Activated gamma-delta T cell treated with anti-CD3 and anti-CD28 coated beads, Interleukin-2, amount 50 U/mL, for 16 hours (primary cell): Measurements from ENCODE around the gene INO80.
"Not testable (repeated sequence)": the region's sequence is repeated elsewhere in the genome, so short reads cannot be mapped to it uniquely, and the experiment has no call there.

Experiments used
- DNase-seq: peaks from one replicate; pipeline ENCODE4 v3.0.0-alpha.2; 2020; ENCODE audit warnings: low read depth

The INO80 gene

DNA sequence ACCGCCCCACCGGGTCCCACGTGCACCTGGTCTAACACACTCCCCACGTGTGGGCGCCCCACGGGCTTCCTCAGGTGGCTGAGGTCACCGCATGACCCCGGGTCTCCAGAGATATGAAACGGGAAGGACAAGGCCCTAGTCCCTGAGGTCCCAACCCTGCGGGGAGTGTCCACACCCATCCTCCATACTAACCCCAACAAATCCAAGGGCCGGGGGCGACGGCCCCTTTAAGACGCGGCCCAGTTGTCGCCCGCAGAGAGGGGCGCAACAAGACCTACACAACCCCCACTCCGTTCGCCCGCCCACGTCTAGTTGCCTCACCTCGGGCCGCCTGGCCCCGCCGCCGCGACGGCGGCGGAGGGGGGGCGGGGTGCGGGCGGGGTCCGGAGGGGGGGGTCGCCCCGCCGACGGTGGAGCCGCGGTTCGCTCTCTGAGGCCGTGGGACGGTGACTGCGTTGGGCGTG, 396 bp downstream of the INO80 start:
- DNase-seq, result peak; percentile 70

DNA sequence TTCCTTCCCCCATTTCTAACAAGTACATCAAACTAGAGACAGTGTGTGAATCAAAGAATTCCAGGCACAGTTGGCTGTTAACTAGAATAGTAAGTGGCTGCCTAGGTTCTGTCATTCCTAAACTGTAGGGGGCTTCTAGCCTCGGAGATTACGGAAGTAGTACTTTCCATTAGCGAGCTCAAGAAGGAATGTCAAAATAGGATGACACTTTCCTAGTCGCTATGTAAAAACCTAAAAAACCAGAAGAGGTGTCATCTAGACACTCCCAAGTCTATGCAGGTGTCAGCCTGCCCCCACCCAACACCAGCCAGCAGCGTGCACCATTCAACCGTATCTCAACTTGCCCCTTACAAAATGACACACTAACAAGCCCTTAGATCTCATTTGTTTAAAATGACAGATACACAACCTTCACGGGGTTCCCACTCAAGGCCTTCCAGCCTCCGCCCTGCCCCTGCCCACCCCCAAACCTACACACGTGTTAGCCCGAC, 874 bp downstream of the INO80 start:
- DNase-seq, result no peak

DNA sequence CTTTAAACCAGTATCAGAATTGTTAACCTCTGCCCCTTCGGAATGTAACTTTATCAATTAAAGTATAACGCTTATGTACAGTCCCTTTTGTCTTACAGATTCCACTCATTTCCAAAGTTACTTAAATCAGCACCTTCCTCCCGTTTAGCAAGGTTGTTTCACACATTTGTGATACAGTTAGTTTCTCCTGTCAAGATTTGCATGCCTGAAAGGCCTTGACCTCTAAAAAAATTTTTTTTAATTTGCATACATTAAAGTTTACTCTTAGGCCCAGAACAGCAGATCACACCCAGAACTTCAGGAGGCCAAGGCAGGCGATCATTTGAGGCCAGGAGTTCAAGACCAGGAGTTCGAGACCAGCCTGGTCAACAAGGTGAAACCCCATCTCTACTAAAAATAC, 9.1 kb downstream of the INO80 start:
- DNase-seq, result no peak

DNA sequence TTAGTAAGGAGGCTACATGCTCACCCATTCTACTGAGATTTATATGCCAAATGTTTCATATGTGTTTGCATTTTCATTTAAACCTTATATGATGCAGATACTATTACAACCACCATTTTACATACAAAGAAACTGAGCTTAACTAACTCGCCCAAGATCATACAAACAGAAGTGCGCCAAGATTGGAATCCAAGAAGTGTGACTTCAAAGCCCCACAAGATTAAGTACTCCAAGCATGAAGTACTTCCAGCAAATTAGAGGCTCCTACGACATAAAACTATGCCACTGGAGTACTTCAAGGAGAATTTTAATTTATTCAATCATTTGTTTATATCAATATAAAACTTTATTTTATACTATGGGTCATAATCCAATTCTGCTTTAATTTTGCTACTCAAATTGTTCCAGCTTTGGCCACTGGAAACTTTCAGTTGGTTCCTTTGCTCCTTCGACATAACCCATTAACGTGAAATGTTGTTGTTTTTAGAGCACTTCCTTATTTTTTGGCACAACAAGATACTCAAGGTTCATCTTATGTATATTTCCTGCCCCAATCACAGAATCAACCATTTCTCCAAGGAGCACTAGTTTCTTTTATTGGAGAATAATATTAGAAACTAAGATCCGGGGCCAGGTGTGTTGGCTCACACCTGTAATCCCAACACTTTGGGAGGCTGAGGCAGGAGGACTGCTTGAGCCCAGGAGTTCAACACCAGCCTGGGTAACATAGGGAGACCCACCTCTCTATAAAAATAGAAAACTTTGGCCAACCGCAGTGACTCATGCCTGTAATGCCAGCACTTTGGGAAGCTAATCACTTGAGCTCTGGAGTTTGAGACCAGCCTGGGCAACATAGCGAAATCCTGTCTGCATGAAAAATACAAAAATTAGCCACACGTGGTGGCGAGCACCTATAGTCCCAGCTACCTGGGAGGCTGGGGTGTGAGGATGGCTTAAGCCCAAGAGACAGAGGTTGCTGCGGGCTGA, 10.4 kb downstream of the INO80 start:
- DNase-seq, result no peak

DNA sequence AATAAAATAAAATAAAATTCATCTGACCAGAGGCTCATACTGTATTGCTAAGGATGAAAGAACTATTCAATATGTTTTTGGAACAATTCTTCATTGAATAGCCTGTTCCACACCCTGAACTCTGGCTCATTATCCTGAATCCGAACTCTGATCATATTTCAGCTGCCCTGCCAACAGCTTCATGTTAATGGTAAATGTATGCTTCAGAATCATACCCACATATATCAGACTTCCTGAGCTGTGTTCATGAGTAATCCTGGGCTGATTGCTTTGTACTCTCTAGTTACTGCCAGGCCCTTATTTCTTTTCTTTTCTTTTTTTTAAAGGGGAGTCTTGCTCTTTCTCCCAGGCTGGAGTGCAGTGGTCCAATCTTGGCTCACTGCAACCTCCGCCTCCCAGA, 11.8 kb downstream of the INO80 start:
- no peak for DNase-seq

GRCh38 chr15:41102854-41103253, 13.2 kb downstream of the INO80 start:
- no peak for DNase-seq

GRCh38 chr15:41096178-41096577, 19.9 kb downstream of the INO80 start:
- no peak for DNase-seq

DNA sequence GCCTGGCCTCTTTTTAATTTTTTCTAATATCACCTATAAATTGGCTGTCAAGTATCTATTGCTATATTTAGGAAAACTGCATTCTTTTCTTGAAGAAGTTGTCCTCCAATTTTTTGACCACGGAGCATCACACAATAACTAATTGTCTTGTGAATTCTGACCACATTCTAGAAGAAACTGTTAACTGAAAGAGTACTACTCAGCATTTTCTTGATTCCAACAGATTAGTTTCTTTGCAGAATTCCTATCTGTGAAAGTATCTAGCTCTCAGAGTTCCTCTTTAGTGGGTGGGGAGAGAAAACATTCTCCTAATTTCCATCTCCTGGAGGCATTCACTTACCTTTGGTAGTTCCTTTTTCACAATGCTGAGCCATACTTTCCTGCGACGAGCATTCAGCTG, 31.1 kb downstream of the INO80 start:
- no peak for DNase-seq

DNA sequence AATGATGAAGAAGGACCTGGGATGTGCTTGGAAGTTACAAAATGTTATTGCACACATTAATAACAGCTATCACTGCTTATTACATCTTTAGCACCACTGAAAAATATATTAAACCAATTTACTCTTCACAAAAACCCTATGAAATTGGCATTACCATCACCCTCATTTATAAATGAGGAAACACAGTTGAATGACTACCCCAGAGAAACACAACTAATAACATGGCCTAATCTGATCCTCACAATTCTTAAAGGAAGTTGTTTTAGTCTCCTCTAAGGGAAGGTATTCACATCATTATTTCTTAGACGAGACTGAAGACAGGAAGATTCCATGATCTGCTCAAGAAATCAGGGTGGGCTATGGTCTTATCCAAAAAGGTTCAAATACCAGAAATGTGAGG, 35.9 kb downstream of the INO80 start:
- no peak for DNase-seq

- no peak for DNase-seq
These were observed 36.4 kb downstream of the INO80 start for GRCh38 chr15:41079717-41080116.

- DNase-seq, result not testable (repeated sequence)
These were observed 37.2 kb downstream of the INO80 start for GRCh38 chr15:41078879-41079278.

DNA sequence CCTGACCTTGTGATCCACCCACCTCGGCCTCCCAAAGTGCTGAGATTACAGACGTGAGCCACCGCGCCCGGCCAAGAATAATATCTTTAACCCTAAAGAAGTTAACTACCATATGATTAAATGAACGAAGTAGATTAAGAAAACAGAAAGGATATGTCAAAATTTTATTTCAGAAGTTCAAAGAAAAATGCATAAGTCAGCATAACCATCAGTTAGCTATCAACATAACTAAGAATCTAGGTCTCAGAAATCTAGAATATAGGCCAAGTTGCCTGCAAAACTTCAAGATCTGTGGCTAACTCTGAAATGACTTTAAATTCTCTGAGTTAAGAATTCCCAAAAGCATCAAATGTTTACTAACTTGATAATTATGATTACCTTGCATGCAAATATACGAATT, 38.0 kb downstream of the INO80 start:
- DNase-seq, result no peak

DNA sequence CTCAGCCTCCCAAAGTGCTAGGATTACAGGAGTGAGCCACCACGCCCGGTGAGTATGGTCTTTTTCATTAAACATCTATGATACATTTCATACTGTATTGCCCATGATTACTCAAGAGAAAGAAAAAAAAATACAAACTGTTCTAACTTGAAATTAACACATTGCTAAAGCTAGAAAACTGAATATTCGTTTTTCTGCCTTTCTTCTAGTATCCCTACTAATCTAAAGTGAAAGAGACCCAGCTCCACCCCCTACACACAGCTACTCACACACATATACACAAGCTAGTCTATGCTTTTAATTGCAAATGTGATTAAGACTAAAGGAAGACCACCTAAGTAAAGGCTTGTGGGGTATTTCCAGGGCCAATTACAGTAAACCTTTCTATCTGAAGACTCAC, 43.1 kb downstream of the INO80 start:
- no peak for DNase-seq

DNA sequence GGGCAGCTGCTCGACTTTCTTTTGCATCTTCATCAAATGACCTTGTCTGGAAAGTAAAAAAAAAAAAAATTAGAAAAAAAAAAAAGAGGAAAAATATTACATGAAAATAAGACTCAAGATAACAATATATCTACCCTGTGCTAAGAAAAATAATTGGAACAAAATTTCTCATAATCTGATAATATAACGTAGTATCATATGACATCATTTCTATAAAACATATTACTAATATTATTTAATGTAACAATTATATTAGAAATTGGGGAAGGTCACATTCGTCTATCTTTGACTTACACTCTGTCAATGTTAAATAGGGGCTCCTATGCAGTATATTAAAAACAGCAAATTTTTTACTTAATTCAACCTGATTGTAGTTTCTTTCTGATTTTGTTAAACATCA, 44.1 kb downstream of the INO80 start:
- no peak for DNase-seq

- DNase-seq, result no peak
These were observed 49.6 kb downstream of the INO80 start for GRCh38 chr15:41066516-41066915.

GRCh38 chr15:41061667-41062066, 54.4 kb downstream of the INO80 start:
- DNase-seq, result no peak

DNA sequence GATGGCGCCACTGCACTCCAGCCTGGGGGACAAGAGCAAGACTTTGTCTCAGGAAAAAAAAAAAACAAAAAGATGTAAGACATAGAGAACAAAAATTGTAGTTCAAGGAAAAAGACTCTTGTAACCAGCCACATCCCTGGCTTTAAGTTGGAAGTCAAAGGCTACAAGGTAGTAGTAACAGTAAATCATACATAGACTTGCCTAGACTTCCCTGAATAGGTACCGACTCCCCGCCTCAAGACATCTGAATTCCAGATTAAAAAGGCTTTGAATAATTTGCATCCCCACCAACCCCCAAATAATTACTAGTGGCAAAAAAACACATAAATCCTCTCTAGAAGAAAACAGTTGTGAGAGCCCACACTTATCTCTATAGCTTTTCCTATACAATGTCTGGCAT, 55.6 kb downstream of the INO80 start:
- no peak for DNase-seq

- no peak for DNase-seq
These were observed 59.3 kb downstream of the INO80 start for GRCh38 chr15:41056810-41057209.

GRCh38 chr15:41055706-41056105, 60.4 kb downstream of the INO80 start:
- DNase-seq, result no peak

GRCh38 chr15:41051139-41051538, 64.9 kb downstream of the INO80 start:
- DNase-seq, result no peak

GRCh38 chr15:41048852-41049251, 67.2 kb downstream of the INO80 start:
- no peak for DNase-seq

GRCh38 chr15:41048397-41048796, 67.7 kb downstream of the INO80 start:
- no peak for DNase-seq

DNA sequence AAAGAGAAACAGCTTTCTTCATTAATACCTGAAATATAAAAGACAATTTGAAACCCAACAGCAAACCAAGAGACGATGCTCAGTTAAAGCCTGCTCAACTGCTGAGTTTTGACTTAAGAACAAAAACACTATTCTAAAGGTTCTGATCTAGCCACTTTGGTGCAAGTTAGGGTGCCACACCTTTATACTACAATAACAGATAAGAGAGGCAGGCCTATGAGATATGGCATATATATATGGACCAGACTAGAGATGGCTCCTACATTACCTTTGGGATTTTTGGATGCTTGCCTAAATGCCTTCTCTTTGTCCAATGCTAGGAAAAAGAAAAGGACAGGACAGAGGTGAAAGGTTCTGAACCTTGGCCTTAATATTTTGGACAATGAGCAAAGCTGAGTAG, 68.6 kb downstream of the INO80 start:
- DNase-seq, result no peak
